ENCODE results near the gene MYH16. TPM values are rescaled to one million over a fixed set of nuclear protein-coding genes. Genes with fewer than 3 reads are reported as not detected.
A peak's percentile ranks its signal among the peaks of the same experiment; 100 is the strongest.
"Not testable (repeated sequence)": the region's sequence is repeated elsewhere in the genome, so short reads cannot be mapped to it uniquely, and the experiment has no call there.

The MYH16 gene
- total RNA-seq, 1 experiment from 2014 or later: not detected

- BruUV-seq (replicated peaks): no TSS peak
- no peak for TF ChIP-seq CTCF (IDR thresholded peaks at IDR 0.05; ENCODE audit: insufficient read depth in 1 of 2, low read depth in 1 of 2, low read length in 1 of 2, severe bottlenecking in 1 of 2, unreplicated experiment in 1 of 2)
- DNase-seq: no peak
- Histone ChIP-seq H3K9me3 (no peaks in the 10 kb centered on the region), H3K36me3 (ENCODE audit: control insufficient read depth, insufficient read depth, low read length) (no peaks in the 10 kb centered on the region; the same call in 1 of the 2 replicates), H3K4me1 (peaks cover 10% of the 10 kb centered on the region), H3K27me3 (replicated peaks; ENCODE audit: control insufficient read depth, insufficient read depth, low read length) (no peaks in the 10 kb centered on the region), H3K4me3 (ENCODE audit: low read depth, low read length) (peak overlapping the region; percentile 73)
- ChIA-PET CTCF (interaction anchor here (0.7 kb wide), 1 partner anchor 182 kb away, joined by 3 read pairs; no protein-coding TSS in a partner anchor), POLR2A (interaction anchor here (0.5 to 0.6 kb wide), 2 partner anchors 93 to 227 kb away, joined by 3 to 6 read pairs; no protein-coding TSS in a partner anchor)
- H3K36me3 Mint-ChIP-seq (ENCODE audit: insufficient read depth, unreplicated experiment): peaks cover 16% of the 10 kb centered on the region
- intact Hi-C loops (cut with micrococcal nuclease; ENCODE audit: unreplicated experiment): loop anchor here (5.0 kb wide), 1 partner anchor 61 kb away; no protein-coding TSS in a partner anchor
- no peaks in the 10 kb centered on the region for H3K9me3 Mint-ChIP-seq (ENCODE audit: unreplicated experiment)
- no peaks in the 10 kb centered on the region for H3K27me3 Mint-ChIP-seq (ENCODE audit: insufficient read depth, unreplicated experiment)
- peak overlapping the region; percentile 91 for H3K27ac Mint-ChIP-seq (ENCODE audit: unreplicated experiment)
- H3K4me1 Mint-ChIP-seq (ENCODE audit: low read depth, unreplicated experiment): peaks cover 15% of the 10 kb centered on the region
- H3K4me3 Mint-ChIP-seq (ENCODE audit: unreplicated experiment): peak overlapping the region; percentile 96
Measured at GRCh38 chr7:99326408-99326782, 53.8 kb downstream of the MYH16 start.

GRCh38 chr7:99330314-99330961 lies 57.8 kb downstream of the MYH16 start:
- BruUV-seq (replicated peaks): not testable (repeated sequence)

GRCh38 chr7:99331002-99331401 lies 58.4 kb downstream of the MYH16 start:
- no peaks in the 10 kb centered on the region for H3K9me3 ChIP-seq
- Mint-ChIP-seq H3K9me3 (ENCODE audit: unreplicated experiment) (no peaks in the 10 kb centered on the region), H3K27ac (ENCODE audit: unreplicated experiment) (peak overlapping the region; percentile 91), H3K36me3 (ENCODE audit: insufficient read depth, unreplicated experiment) (peaks cover 40% of the 10 kb centered on the region), H3K4me3 (ENCODE audit: unreplicated experiment) (peak overlapping the region; percentile 46), H3K4me1 (ENCODE audit: low read depth, unreplicated experiment) (peaks cover 15% of the 10 kb centered on the region), H3K27me3 (ENCODE audit: insufficient read depth, unreplicated experiment) (no peaks in the 10 kb centered on the region)
- H3K4me3 ChIP-seq (ENCODE audit: low read depth, low read length): no peak overlapping the region
- no peaks in the 10 kb centered on the region for H3K27me3 ChIP-seq (replicated peaks; ENCODE audit: control insufficient read depth, insufficient read depth, low read length)
- no TSS peak for BruUV-seq (replicated peaks)
- H3K36me3 ChIP-seq (ENCODE audit: control insufficient read depth, insufficient read depth, low read length): peaks cover 2% of the 10 kb centered on the region; the same call in 1 of the 2 replicates
- ChIA-PET POLR2A (no interaction called here), CTCF (interaction anchor here (0.6 to 0.7 kb wide), 4 partner anchors 11 to 168 kb away, joined by 3 to 12 read pairs (median 6); no protein-coding TSS in a partner anchor)
- intact Hi-C loops (cut with micrococcal nuclease; ENCODE audit: unreplicated experiment): no loop called here
- DNase-seq: no peak
- no peak for TF ChIP-seq CTCF (IDR thresholded peaks at IDR 0.05; ENCODE audit: insufficient read depth in 1 of 2, low read depth in 1 of 2, low read length in 1 of 2, severe bottlenecking in 1 of 2, unreplicated experiment in 1 of 2)
- H3K4me1 ChIP-seq: peaks cover 10% of the 10 kb centered on the region

More at GRCh38 chr7:99330314-99330961, 57.8 kb downstream of the MYH16 start:
- CTCF ChIA-PET; POLR2A ChIA-PET; H3K4me3 ChIP-seq (ENCODE audit: low read depth, low read length); H3K36me3 ChIP-seq (ENCODE audit: control insufficient read depth, insufficient read depth, low read length); intact Hi-C loops (cut with micrococcal nuclease; ENCODE audit: unreplicated experiment); H3K9me3 Mint-ChIP-seq (ENCODE audit: unreplicated experiment); H3K9me3 ChIP-seq; H3K27me3 Mint-ChIP-seq (ENCODE audit: insufficient read depth, unreplicated experiment); H3K27me3 ChIP-seq (replicated peaks; ENCODE audit: control insufficient read depth, insufficient read depth, low read length): not testable (repeated sequence)
- Mint-ChIP-seq H3K4me1 (ENCODE audit: low read depth, unreplicated experiment) (peaks cover 15% of the 10 kb centered on the region), H3K4me3 (ENCODE audit: unreplicated experiment) (peak overlapping the region; percentile 46), H3K27ac (ENCODE audit: unreplicated experiment) (peak overlapping the region; percentile 91), H3K36me3 (ENCODE audit: insufficient read depth, unreplicated experiment) (peaks cover 40% of the 10 kb centered on the region)
- DNase-seq: peak; percentile 39 to 53
- H3K4me1 ChIP-seq: peaks cover 10% of the 10 kb centered on the region
